ENCODE data around the gene ADNP2.

The ADNP2 gene

DNA sequence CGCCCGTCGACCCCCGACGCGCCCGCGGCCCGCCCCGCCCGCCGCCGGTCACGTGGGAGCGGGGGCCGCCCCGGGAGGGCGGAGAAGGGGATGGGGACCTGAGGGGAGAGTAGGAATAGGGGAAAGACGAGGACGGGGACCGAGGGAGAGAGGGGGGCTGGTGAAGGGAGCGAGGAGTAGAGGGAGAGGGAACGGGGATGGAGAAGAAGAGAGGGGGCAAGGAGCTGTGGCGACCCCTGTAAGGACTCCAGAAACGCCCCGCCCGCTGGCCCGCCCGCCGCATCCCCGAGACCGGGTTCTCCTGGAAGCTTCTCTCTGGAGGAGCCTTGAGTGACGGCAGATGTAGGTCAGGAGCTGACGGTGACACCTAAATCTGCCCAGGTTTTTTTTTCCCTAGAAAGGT, 615 bp downstream of the ADNP2 start:
- TF ChIP-seq, protein P1, sequence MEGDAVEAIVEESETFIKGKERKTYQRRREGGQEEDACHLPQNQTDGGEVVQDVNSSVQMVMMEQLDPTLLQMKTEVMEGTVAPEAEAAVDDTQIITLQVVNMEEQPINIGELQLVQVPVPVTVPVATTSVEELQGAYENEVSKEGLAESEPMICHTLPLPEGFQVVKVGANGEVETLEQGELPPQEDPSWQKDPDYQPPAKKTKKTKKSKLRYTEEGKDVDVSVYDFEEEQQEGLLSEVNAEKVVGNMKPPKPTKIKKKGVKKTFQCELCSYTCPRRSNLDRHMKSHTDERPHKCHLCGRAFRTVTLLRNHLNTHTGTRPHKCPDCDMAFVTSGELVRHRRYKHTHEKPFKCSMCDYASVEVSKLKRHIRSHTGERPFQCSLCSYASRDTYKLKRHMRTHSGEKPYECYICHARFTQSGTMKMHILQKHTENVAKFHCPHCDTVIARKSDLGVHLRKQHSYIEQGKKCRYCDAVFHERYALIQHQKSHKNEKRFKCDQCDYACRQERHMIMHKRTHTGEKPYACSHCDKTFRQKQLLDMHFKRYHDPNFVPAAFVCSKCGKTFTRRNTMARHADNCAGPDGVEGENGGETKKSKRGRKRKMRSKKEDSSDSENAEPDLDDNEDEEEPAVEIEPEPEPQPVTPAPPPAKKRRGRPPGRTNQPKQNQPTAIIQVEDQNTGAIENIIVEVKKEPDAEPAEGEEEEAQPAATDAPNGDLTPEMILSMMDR (IDR thresholded peaks at IDR 0.05; ENCODE audit: borderline replicate concordance, control extremely low read depth, extremely low read depth, insufficient read depth, missing control alignments) = no peak
- in situ Hi-C loops (cut with MboI; ENCODE audit: low sequenced_read_pairs, unreplicated experiment) = no loop called here
- peak; percentile 75 for DNase-seq (ENCODE audit: low spot score)

- in situ Hi-C loops (cut with MboI; ENCODE audit: low sequenced_read_pairs, unreplicated experiment) = no loop called here
- DNase-seq (ENCODE audit: low spot score) = no peak
- TF ChIP-seq, protein P1 (IDR thresholded peaks at IDR 0.05; ENCODE audit: borderline replicate concordance, control extremely low read depth, extremely low read depth, insufficient read depth, missing control alignments) = no peak
Observed at GRCh38 chr18:80112624-80113248, 3.7 kb downstream of the ADNP2 start.

DNA sequence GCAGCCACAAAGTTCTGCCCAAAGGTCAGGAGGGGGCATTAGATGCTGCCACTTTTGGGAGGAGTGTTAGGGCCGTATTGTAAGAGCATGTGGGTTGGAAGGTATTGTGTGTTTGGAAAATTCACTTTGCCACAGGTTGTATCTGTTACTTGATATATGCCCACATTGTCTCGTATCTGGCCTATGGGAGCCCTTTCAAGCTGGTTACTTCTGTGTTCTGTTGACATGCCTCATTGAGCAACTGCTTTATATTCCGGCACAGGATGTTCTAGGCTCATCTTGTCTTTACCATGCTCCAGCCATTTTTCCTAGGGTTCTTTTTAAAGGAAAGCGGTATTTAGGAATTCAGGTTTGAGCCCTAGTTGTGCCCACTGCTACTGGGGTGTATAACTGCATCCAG, 6.0 kb downstream of the ADNP2 start:
- DNase-seq (ENCODE audit: low spot score) = no peak
- in situ Hi-C loops (cut with MboI; ENCODE audit: low sequenced_read_pairs, unreplicated experiment) = no loop called here
- TF ChIP-seq, protein P1 (IDR thresholded peaks at IDR 0.05; ENCODE audit: borderline replicate concordance, control extremely low read depth, extremely low read depth, insufficient read depth, missing control alignments) = no peak

- DNase-seq (ENCODE audit: low spot score) = no peak
- in situ Hi-C loops (cut with MboI; ENCODE audit: low sequenced_read_pairs, unreplicated experiment) = no loop called here
- TF ChIP-seq, protein P1 (IDR thresholded peaks at IDR 0.05; ENCODE audit: borderline replicate concordance, control extremely low read depth, extremely low read depth, insufficient read depth, missing control alignments) = no peak
Observed at GRCh38 chr18:80119111-80119510, 10.0 kb downstream of the ADNP2 start.

GRCh38 chr18:80120932-80121331, 11.9 kb downstream of the ADNP2 start:
- in situ Hi-C loops (cut with MboI; ENCODE audit: low sequenced_read_pairs, unreplicated experiment) = no loop called here
- no peak for DNase-seq (ENCODE audit: low spot score)
- TF ChIP-seq, protein P1 (IDR thresholded peaks at IDR 0.05; ENCODE audit: borderline replicate concordance, control extremely low read depth, extremely low read depth, insufficient read depth, missing control alignments) = no peak

DNA sequence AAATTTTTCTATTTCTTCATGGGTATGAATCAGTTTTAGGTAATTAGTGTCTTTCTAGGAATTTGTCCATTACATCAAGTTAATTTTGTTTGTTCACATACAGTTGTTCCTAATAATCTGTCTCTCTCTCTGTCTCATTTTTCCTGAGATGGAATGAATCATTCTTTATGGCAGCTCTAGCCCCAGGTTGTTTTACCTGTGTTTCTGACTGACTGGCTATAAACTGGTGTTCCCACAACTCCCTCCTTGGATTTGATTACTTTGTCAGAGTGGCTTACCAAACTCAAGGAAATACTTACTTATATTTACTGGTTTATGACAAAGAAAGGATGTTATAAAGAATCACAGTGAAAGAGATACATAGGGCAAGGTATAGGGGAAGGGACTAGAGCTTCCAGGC, 15.1 kb downstream of the ADNP2 start:
- in situ Hi-C loops (cut with MboI; ENCODE audit: low sequenced_read_pairs, unreplicated experiment) = no loop called here
- TF ChIP-seq, protein P1 (IDR thresholded peaks at IDR 0.05; ENCODE audit: borderline replicate concordance, control extremely low read depth, extremely low read depth, insufficient read depth, missing control alignments) = no peak
- no peak for DNase-seq (ENCODE audit: low spot score)
